K562 (cell line): ENCODE data around the gene LGALS7. TPM values are rescaled to one million over a fixed set of nuclear protein-coding genes. Genes with fewer than 3 reads are reported as not detected.

Source experiments
- CBX8 ChIP-seq: fragments of 200-600 bp; sonication (generic); IDR thresholded peaks from 2 replicates; pipeline ENCODE4 v1.6.1; 2012; ENCODE audit warnings: borderline replicate concordance, mixed run types, low read depth, mild to moderate bottlenecking, moderate library complexity, mixed read lengths, low read length, control low read depth, inconsistent platforms; ENCODE audit not compliant: poor library complexity, severe bottlenecking; ENCODE audit errors: extremely low read depth
- HNRNPL ChIP-seq: fragments of 200-400 bp; formaldehyde crosslinking; IDR thresholded peaks from 2 replicates; pipeline ENCODE4 v1.6.1; 2017; ENCODE audit warnings: low read depth, mild to moderate bottlenecking, low read length
- MXI1 ChIP-seq: IDR thresholded peaks from 2 replicates; pipeline ENCODE4 v1.6.1; 2011; ENCODE audit warnings: low read depth, mild to moderate bottlenecking, improper control_type of control experiment, low read length
- RB1 ChIP-seq: fragments of 450-650 bp; IDR thresholded peaks from 2 replicates; pipeline ENCODE4 v1.6.1; 2017; ENCODE audit warnings: low read depth, mild to moderate bottlenecking
- SMARCE1 ChIP-seq: fragments of 450-650 bp; IDR thresholded peaks from 2 replicates; pipeline ENCODE4 v1.7.1; 2016; ENCODE audit warnings: mild to moderate bottlenecking
- SRSF1 ChIP-seq: fragments of 200-400 bp; formaldehyde crosslinking; IDR thresholded peaks from 2 replicates; pipeline ENCODE4 v1.6.1; 2017; ENCODE audit warnings: mild to moderate bottlenecking, low read depth, low read length, moderate library complexity
- VEZF1 ChIP-seq: fragments of 200-800 bp; sonication (Bioruptor generic); IDR thresholded peaks from 2 replicates; pipeline ENCODE4 v1.6.1; 2017; ENCODE audit warnings: missing genetic modification characterization, missing compliant biosample characterization
- ZNF41 ChIP-seq: fragments of 250-450 bp; sonication (Bioruptor Pico); conservative IDR thresholded peaks from 2 replicates; pipeline ENCODE4 v1.4.0; 2020; ENCODE audit warnings: mild to moderate bottlenecking
- polyA plus RNA-seq, 8 experiments: library from polyadenylated mRNA; depleted of rRNA in 4 of 8; stranded (reverse) in 5 of 8; unstranded in 3 of 8; fragments of >200 nt; fragmentation: Nextera tagmentation in 2 of 8; fragmentation: Illumina TruSeq in 1 of 8; extraction: Ambion mirVana in 2 of 8; extraction: Trizol in 1 of 8; gene quantifications; 2 replicates each; pipeline versions ENCODE4 v1.2.1 to v1.2.3, GENCODE V29; 2011 to 2014; ENCODE audit warnings: inconsistent platforms in 1 of 8, missing spikeins in 1 of 8
- total RNA-seq, 7 experiments: library from RNA; depleted of rRNA in 6 of 7; stranded (reverse); fragments of >200 nt in 6 of 7; fragmentation: Illumina TruSeq in 2 of 7; extraction: Trizol in 2 of 7; gene quantifications; 2 replicates each; pipeline versions ENCODE4 v1.2.1 to v1.2.3, GENCODE V29; 2011 to 2021; ENCODE audit warnings: low replicate concordance in 1 of 7
- TF ChIP-seq, protein P1 (sequence below): fragments of 200-600 bp; sonication (generic); IDR thresholded peaks from one replicate; pipeline ENCODE4 v1.6.1; 2012; ENCODE audit warnings: mild to moderate bottlenecking, low read depth, low read length, inconsistent platforms
- TF ChIP-seq, protein P2 (sequence below): fragments of 200-800 bp; sonication (Bioruptor generic); IDR thresholded peaks from 2 replicates; pipeline ENCODE4 v1.6.1; 2016; ENCODE audit warnings: missing genetic modification characterization, missing compliant biosample characterization

LGALS7 gene
- total and polyA plus RNA-seq, 9 of the 15 experiments (the other 6 are each of a cell fraction or from before 2014, with no cell fraction given), result not detected

- TF ChIP-seq CBX8 (no peak), HNRNPL (0 out of 2 replicates have a peak, but pooled peaks have one; percentile 25), SMARCE1 (no peak), SRSF1 (no peak), VEZF1 (CRISPR knock-in tag) (peak; percentile 4; the same call in 1 of the 2 replicates), ZNF41 (CRISPR knock-in tag) (no peak), RB1 (peak; percentile 58), MXI1 (peak; percentile 35; the same call in 1 of the 2 replicates)
- TF ChIP-seq, protein P1, sequence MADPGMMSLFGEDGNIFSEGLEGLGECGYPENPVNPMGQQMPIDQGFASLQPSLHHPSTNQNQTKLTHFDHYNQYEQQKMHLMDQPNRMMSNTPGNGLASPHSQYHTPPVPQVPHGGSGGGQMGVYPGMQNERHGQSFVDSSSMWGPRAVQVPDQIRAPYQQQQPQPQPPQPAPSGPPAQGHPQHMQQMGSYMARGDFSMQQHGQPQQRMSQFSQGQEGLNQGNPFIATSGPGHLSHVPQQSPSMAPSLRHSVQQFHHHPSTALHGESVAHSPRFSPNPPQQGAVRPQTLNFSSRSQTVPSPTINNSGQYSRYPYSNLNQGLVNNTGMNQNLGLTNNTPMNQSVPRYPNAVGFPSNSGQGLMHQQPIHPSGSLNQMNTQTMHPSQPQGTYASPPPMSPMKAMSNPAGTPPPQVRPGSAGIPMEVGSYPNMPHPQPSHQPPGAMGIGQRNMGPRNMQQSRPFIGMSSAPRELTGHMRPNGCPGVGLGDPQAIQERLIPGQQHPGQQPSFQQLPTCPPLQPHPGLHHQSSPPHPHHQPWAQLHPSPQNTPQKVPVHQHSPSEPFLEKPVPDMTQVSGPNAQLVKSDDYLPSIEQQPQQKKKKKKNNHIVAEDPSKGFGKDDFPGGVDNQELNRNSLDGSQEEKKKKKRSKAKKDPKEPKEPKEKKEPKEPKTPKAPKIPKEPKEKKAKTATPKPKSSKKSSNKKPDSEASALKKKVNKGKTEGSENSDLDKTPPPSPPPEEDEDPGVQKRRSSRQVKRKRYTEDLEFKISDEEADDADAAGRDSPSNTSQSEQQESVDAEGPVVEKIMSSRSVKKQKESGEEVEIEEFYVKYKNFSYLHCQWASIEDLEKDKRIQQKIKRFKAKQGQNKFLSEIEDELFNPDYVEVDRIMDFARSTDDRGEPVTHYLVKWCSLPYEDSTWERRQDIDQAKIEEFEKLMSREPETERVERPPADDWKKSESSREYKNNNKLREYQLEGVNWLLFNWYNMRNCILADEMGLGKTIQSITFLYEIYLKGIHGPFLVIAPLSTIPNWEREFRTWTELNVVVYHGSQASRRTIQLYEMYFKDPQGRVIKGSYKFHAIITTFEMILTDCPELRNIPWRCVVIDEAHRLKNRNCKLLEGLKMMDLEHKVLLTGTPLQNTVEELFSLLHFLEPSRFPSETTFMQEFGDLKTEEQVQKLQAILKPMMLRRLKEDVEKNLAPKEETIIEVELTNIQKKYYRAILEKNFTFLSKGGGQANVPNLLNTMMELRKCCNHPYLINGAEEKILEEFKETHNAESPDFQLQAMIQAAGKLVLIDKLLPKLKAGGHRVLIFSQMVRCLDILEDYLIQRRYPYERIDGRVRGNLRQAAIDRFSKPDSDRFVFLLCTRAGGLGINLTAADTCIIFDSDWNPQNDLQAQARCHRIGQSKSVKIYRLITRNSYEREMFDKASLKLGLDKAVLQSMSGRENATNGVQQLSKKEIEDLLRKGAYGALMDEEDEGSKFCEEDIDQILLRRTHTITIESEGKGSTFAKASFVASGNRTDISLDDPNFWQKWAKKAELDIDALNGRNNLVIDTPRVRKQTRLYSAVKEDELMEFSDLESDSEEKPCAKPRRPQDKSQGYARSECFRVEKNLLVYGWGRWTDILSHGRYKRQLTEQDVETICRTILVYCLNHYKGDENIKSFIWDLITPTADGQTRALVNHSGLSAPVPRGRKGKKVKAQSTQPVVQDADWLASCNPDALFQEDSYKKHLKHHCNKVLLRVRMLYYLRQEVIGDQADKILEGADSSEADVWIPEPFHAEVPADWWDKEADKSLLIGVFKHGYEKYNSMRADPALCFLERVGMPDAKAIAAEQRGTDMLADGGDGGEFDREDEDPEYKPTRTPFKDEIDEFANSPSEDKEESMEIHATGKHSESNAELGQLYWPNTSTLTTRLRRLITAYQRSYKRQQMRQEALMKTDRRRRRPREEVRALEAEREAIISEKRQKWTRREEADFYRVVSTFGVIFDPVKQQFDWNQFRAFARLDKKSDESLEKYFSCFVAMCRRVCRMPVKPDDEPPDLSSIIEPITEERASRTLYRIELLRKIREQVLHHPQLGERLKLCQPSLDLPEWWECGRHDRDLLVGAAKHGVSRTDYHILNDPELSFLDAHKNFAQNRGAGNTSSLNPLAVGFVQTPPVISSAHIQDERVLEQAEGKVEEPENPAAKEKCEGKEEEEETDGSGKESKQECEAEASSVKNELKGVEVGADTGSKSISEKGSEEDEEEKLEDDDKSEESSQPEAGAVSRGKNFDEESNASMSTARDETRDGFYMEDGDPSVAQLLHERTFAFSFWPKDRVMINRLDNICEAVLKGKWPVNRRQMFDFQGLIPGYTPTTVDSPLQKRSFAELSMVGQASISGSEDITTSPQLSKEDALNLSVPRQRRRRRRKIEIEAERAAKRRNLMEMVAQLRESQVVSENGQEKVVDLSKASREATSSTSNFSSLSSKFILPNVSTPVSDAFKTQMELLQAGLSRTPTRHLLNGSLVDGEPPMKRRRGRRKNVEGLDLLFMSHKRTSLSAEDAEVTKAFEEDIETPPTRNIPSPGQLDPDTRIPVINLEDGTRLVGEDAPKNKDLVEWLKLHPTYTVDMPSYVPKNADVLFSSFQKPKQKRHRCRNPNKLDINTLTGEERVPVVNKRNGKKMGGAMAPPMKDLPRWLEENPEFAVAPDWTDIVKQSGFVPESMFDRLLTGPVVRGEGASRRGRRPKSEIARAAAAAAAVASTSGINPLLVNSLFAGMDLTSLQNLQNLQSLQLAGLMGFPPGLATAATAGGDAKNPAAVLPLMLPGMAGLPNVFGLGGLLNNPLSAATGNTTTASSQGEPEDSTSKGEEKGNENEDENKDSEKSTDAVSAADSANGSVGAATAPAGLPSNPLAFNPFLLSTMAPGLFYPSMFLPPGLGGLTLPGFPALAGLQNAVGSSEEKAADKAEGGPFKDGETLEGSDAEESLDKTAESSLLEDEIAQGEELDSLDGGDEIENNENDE, result no peak
- TF ChIP-seq, protein P2, sequence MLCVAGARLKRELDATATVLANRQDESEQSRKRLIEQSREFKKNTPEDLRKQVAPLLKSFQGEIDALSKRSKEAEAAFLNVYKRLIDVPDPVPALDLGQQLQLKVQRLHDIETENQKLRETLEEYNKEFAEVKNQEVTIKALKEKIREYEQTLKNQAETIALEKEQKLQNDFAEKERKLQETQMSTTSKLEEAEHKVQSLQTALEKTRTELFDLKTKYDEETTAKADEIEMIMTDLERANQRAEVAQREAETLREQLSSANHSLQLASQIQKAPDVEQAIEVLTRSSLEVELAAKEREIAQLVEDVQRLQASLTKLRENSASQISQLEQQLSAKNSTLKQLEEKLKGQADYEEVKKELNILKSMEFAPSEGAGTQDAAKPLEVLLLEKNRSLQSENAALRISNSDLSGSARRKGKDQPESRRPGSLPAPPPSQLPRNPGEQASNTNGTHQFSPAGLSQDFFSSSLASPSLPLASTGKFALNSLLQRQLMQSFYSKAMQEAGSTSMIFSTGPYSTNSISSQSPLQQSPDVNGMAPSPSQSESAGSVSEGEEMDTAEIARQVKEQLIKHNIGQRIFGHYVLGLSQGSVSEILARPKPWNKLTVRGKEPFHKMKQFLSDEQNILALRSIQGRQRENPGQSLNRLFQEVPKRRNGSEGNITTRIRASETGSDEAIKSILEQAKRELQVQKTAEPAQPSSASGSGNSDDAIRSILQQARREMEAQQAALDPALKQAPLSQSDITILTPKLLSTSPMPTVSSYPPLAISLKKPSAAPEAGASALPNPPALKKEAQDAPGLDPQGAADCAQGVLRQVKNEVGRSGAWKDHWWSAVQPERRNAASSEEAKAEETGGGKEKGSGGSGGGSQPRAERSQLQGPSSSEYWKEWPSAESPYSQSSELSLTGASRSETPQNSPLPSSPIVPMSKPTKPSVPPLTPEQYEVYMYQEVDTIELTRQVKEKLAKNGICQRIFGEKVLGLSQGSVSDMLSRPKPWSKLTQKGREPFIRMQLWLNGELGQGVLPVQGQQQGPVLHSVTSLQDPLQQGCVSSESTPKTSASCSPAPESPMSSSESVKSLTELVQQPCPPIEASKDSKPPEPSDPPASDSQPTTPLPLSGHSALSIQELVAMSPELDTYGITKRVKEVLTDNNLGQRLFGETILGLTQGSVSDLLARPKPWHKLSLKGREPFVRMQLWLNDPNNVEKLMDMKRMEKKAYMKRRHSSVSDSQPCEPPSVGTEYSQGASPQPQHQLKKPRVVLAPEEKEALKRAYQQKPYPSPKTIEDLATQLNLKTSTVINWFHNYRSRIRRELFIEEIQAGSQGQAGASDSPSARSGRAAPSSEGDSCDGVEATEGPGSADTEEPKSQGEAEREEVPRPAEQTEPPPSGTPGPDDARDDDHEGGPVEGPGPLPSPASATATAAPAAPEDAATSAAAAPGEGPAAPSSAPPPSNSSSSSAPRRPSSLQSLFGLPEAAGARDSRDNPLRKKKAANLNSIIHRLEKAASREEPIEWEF (CRISPR knock-in tag), result no peak
Observed at GRCh38 chr19:38736036-38736412, 37.3 kb downstream of the LGALS7 start (continued).
